Upper lobe of left lung (tissue), 4 donors: ENCODE data around the gene EIF4G2.

Source experiments
- CTCF ChIP-seq, 6 experiments: fragments of 450-650 bp in 4 of 6; fragments of 200-600 bp in 2 of 6; sonication (generic) in 2 of 6; IDR thresholded peaks; one replicate each; pipeline ENCODE4 v1.5.1; 2016 to 2019; ENCODE audit warnings: antibody characterized with exemption in 6 of 6
- EP300 ChIP-seq, 4 donors: sonication (generic); formaldehyde crosslinking; IDR thresholded peaks; one replicate each; pipeline ENCODE4 v1.5.1; 2017; ENCODE audit warnings: antibody characterized with exemption in 4 of 4, control low read depth in 2 of 4
- POLR2AphosphoS5 ChIP-seq, 2 donors: sonication (generic); formaldehyde crosslinking; IDR thresholded peaks; one replicate each; pipeline ENCODE4 v1.5.1; 2017; ENCODE audit warnings: antibody characterized with exemption in 2 of 2

- TF ChIP-seq EP300 (IDR thresholded peaks at IDR 0.05) = no peak
- no peak for TF ChIP-seq CTCF (IDR thresholded peaks at IDR 0.05)
- TF ChIP-seq POLR2AphosphoS5 (IDR thresholded peaks at IDR 0.05) = no peak
Measured at GRCh38 chr11:10786451-10786850, 22.3 kb downstream of the EIF4G2 start.
